Testis (tissue), 3 donors: ENCODE data around the gene E2F3. TPM values are rescaled to one million over a fixed set of nuclear protein-coding genes. Genes with fewer than 3 reads are reported as not detected.

Experiments
- DNase-seq: peaks from one replicate; pipeline ENCODE4 v3.0.0-alpha.2; 2019
- H3K27ac ChIP-seq, 2 donors: fragments of 200-600 bp; sonication (generic); one replicate each; pipeline ENCODE4 v1.5.1; 2019
- H3K27me3 ChIP-seq: fragments of 200-600 bp; sonication (generic); one replicate; pipeline ENCODE4 v1.5.1; 2019
- H3K36me3 ChIP-seq: fragments of 200-600 bp; sonication (generic); one replicate; pipeline ENCODE4 v1.5.1; 2017; ENCODE audit warnings: low read depth; ENCODE audit errors: missing control alignments
- H3K4me1 ChIP-seq: fragments of 200-600 bp; sonication (generic); one replicate; pipeline ENCODE4 v1.5.1; 2019
- H3K4me3 ChIP-seq, 2 donors: fragments of 200-600 bp; sonication (generic); one replicate each; pipeline ENCODE4 v1.5.1; 2017 to 2019
- H3K9me3 ChIP-seq: fragments of 200-600 bp; sonication (generic); one replicate; pipeline ENCODE4 v1.5.1; 2017
- CTCF ChIP-seq, 3 experiments: fragments of 450-650 bp in 2 of 3; fragments of 200-600 bp in 1 of 3; sonication (generic) in 1 of 3; IDR thresholded peaks; one replicate each; pipeline ENCODE4 v1.5.1; 2016 to 2019; ENCODE audit warnings: antibody characterized with exemption in 3 of 3, mild to moderate bottlenecking in 2 of 3, moderate library complexity in 1 of 3
- POLR2A ChIP-seq: fragments of 450-650 bp; IDR thresholded peaks from one replicate; pipeline ENCODE4 v1.6.1; 2017; ENCODE audit warnings: antibody characterized with exemption, mild to moderate bottlenecking, moderate library complexity
- WGBS, 2 donors: methylation state at CpG; one replicate each; pipeline ENCODE4 v1.1.5; 2018; 5-methylcytosine and 5-hydroxymethylcytosine counted together
- intact Hi-C: fragments of 100-400 bp; cut with DNase I; formaldehyde crosslinking; loops from one replicate; pipeline ENCODE4 v1.15.1; 2023; ENCODE audit warnings: low total_unique reads
- polyA plus RNA-seq: library from polyadenylated mRNA; stranded (reverse); fragments of 350-450 nt; fragmentation: Illumina TruSeq; extraction: RNeasy Lipid Tissue Mini Kit (QIAGEN cat#74804); gene quantifications from one replicate; pipeline ENCODE4 v1.2.3, GENCODE V29; 2014; ENCODE audit warnings: low read depth, low replicate concordance; ENCODE audit not compliant: insufficient read depth
- total RNA-seq, 2 donors: library from RNA; depleted of rRNA; stranded (reverse); fragments of >200 nt; gene quantifications; one replicate each; pipeline ENCODE4 v1.2.3, GENCODE V29; 2016

E2F3 gene
- total and polyA plus RNA-seq, 3 donors from 2014 or later = 7.4 to 8.7 (median 8.0) TPM

GRCh38 chr6:20402342-20403069 is 827 bp downstream of the E2F3 start:
- H3K27me3 ChIP-seq = no peaks in the 10 kb centered on the region
- H3K4me1 ChIP-seq = no peaks in the 10 kb centered on the region
- TF ChIP-seq POLR2A (no peak), CTCF (IDR thresholded peaks at IDR 0.05) (no peak)
- H3K36me3 ChIP-seq = no peaks in the 10 kb centered on the region
- H3K4me3 ChIP-seq = peak overlapping the region; percentile 83 to 91
- intact Hi-C loops = no loop called here
- H3K9me3 ChIP-seq = no peaks in the 10 kb centered on the region
- WGBS, 2 donors = 0 to 2% methylated on average over 16 to 59 of the region's 73 CpGs
- H3K27ac ChIP-seq = peak overlapping the region; percentile 82 to 93
- peak; percentile 67 for DNase-seq

- intact Hi-C loops = no loop called here
- Histone ChIP-seq H3K36me3 (no peaks in the 10 kb centered on the region), H3K9me3 (no peaks in the 10 kb centered on the region), H3K27me3 (no peaks in the 10 kb centered on the region), H3K4me1 (no peaks in the 10 kb centered on the region), H3K27ac (peak overlapping the region; percentile 82 to 93), H3K4me3 (peak overlapping the region; percentile 83 to 91)
- TF ChIP-seq POLR2A = no peak
- TF ChIP-seq CTCF (IDR thresholded peaks at IDR 0.05) = no peak
- 1% methylated on average over 40 of the region's 72 CpGs; no CpG with 5 or more reads in 1 of the 2 donors for WGBS, 2 donors
- DNase-seq = peak; percentile 88
These were observed 1.5 kb downstream of the E2F3 start for GRCh38 chr6:20403070-20403765.

- TF ChIP-seq POLR2A (no peak), CTCF (IDR thresholded peaks at IDR 0.05) (no peak)
- Histone ChIP-seq H3K4me1 (no peaks in the 10 kb centered on the region), H3K4me3 (peak overlapping the region; percentile 83 to 91), H3K36me3 (no peaks in the 10 kb centered on the region), H3K9me3 (no peaks in the 10 kb centered on the region), H3K27me3 (no peaks in the 10 kb centered on the region), H3K27ac (peak overlapping the region; percentile 82 to 93)
- intact Hi-C loops = no loop called here
- DNase-seq = peak; percentile 34
- WGBS, 2 donors = 1% methylated on average over 26 to 37 of the region's 38 CpGs
These were observed 2.3 kb downstream of the E2F3 start for GRCh38 chr6:20403766-20404640.

GRCh38 chr6:20404641-20405032 is 3.0 kb downstream of the E2F3 start:
- peak; percentile 45 for DNase-seq
- TF ChIP-seq POLR2A = no peak
- TF ChIP-seq CTCF (IDR thresholded peaks at IDR 0.05) = peak in 2 of 3 experiments; percentile 37
- intact Hi-C loops = no loop called here
- Histone ChIP-seq H3K36me3 (no peaks in the 10 kb centered on the region), H3K4me3 (peak overlapping the region; percentile 83 to 91), H3K4me1 (no peaks in the 10 kb centered on the region), H3K9me3 (no peaks in the 10 kb centered on the region), H3K27me3 (no peaks in the 10 kb centered on the region), H3K27ac (peak overlapping the region in 1 of 2 donors; percentile 93)
- 0 to 3% methylated on average over 6 of the region's 6 CpGs for WGBS, 2 donors
